ENCODE results near the gene PCNP.

The PCNP gene

DNA sequence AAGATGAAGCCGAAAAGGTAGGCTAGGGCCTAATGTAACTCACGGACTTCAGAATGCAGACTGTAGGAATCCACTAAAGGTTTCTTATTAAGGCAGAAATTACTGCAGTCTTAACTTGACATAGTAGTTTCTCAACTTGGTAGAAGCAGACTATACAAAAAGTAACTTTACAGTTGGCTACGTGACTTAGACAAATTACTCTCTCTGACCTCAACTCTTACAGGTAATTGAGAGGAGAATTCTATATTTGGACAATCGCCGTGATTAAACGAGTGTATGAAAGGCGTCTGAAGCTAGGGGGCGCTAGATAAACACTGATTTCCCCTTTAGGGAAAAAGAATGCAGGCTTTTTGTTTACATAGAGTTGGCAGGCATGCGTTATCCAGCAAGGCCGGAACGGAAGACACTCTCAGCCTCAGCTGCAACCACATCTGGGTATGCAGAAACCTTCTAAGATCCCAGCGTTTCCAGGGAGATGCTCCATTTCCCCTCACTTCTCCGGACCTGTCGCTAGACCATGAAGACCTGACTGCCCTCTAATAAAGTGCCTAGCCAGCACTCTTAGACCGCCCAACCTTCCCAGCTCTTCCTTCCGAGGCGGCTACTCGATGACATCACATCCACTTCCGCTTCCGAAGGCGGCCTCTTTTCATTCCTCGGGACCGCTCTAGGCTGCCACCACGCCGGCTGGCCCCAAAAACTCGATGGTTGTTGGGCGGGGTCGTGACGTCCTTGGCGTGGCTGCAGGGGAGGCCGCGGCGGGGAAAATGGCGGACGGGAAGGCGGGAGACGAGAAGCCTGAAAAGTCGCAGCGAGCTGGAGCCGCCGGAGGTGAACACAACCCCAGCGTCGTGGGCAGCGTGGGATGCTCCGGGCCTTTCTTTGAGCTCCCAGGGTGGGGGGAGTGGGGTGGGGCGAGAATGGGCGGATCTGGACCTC, at the start of gene PCNP:
Gene PCNP (plus strand): TSS at position 732 of the 939 bp plus-strand sequence. CDS start 36 bp downstream, at position 768.
- no peaks in the 10 kb centered on the region for H3K27me3 Mint-ChIP-seq (ENCODE audit: low read depth)

DNA sequence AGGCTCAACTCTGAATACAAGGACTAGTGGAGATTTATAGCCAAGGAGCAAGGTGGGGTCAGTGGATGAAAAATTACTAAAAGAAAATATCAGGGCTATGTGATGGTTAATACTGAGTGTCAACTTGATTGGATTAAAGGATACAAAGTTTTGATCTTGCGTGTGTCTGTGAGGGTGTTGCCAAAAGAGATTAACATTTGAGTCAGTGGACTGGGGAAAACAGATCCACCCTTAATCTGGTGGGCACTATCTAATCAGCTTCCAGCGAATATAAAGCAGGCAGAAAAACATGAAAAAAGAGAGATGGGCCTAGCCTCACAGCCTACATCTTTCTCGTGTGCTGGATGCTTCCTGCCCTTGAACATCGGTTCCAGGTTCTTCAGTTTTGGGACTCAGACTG, 46.5 kb upstream of the PCNP start:
- H3K36me3 Mint-ChIP-seq (ENCODE audit: low read depth), result no peaks in the 10 kb centered on the region
- H3K4me3 Mint-ChIP-seq, result no peak overlapping the region
- H3K4me1 Mint-ChIP-seq, result no peaks in the 10 kb centered on the region
- peaks cover 2% of the 10 kb centered on the region for H3K27me3 Mint-ChIP-seq (ENCODE audit: low read depth)
- H3K9me3 Mint-ChIP-seq, result no peaks in the 10 kb centered on the region
- no peak for TF ChIP-seq CTCF (IDR thresholded peaks at IDR 0.05; ENCODE audit: unreplicated experiment in 3 of 3)
- H3K27ac Mint-ChIP-seq, result no peak overlapping the region

More for the DNA sequence above, at the start of gene PCNP:
- Mint-ChIP-seq H3K36me3 (ENCODE audit: low read depth) (peaks cover 19% of the 10 kb centered on the region), H3K4me1 (peaks cover 29% of the 10 kb centered on the region), H3K9me3 (no peaks in the 10 kb centered on the region), H3K27ac (peak within 1 kb of the TSS; percentile 98 to 99 (median 99)), H3K4me3 (peak within 1 kb of the TSS; percentile 91 to 95 (median 94))
- peak; percentile 90 to 96 (median 96) for TF ChIP-seq CTCF (IDR thresholded peaks at IDR 0.05; ENCODE audit: unreplicated experiment in 3 of 3)

GRCh38 chr3:101527906-101528305, 46.1 kb upstream of the PCNP start:
- no peak overlapping the region for H3K4me3 Mint-ChIP-seq
- H3K9me3 Mint-ChIP-seq, result no peaks in the 10 kb centered on the region
- no peaks in the 10 kb centered on the region for H3K36me3 Mint-ChIP-seq (ENCODE audit: low read depth)
- H3K4me1 Mint-ChIP-seq, result no peaks in the 10 kb centered on the region
- H3K27me3 Mint-ChIP-seq (ENCODE audit: low read depth), result no peaks in the 10 kb centered on the region
- TF ChIP-seq CTCF (IDR thresholded peaks at IDR 0.05; ENCODE audit: unreplicated experiment in 3 of 3), result no peak
- no peak overlapping the region for H3K27ac Mint-ChIP-seq

- H3K4me1 Mint-ChIP-seq, result no peaks in the 10 kb centered on the region
- no peak overlapping the region for H3K27ac Mint-ChIP-seq
- H3K27me3 Mint-ChIP-seq (ENCODE audit: low read depth), result no peaks in the 10 kb centered on the region
- TF ChIP-seq CTCF (IDR thresholded peaks at IDR 0.05; ENCODE audit: unreplicated experiment in 3 of 3), result no peak
- H3K4me3 Mint-ChIP-seq, result no peak overlapping the region
- no peaks in the 10 kb centered on the region for H3K9me3 Mint-ChIP-seq
- H3K36me3 Mint-ChIP-seq (ENCODE audit: low read depth), result no peaks in the 10 kb centered on the region
These were observed 43.9 kb upstream of the PCNP start for GRCh38 chr3:101529816-101530685.

DNA sequence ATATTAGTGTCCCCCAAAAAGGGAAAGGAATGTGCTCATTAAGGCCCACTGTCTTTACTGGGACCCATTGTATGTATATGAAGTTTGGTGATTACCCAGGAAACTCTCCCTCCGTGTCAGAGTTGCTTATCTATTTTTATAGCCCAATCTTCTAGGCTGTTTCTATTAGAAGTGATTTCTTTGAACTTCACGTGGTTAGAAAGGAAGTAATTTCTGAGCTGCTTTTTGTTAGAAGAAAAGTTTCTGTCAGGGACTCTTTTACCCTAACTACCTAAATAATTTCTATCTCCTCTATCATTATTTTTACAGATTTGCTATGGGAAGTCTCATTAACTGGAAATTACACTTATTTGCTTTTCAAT, 43.3 kb upstream of the PCNP start:
- Mint-ChIP-seq H3K4me1 (no peaks in the 10 kb centered on the region), H3K27me3 (ENCODE audit: low read depth) (peaks cover 3% of the 10 kb centered on the region), H3K9me3 (no peaks in the 10 kb centered on the region), H3K27ac (no peak overlapping the region), H3K36me3 (ENCODE audit: low read depth) (no peaks in the 10 kb centered on the region), H3K4me3 (no peak overlapping the region)
- no peak for TF ChIP-seq CTCF (IDR thresholded peaks at IDR 0.05; ENCODE audit: unreplicated experiment in 3 of 3)
